Measurements from ENCODE around the gene ZGPAT.

ZGPAT gene

DNA sequence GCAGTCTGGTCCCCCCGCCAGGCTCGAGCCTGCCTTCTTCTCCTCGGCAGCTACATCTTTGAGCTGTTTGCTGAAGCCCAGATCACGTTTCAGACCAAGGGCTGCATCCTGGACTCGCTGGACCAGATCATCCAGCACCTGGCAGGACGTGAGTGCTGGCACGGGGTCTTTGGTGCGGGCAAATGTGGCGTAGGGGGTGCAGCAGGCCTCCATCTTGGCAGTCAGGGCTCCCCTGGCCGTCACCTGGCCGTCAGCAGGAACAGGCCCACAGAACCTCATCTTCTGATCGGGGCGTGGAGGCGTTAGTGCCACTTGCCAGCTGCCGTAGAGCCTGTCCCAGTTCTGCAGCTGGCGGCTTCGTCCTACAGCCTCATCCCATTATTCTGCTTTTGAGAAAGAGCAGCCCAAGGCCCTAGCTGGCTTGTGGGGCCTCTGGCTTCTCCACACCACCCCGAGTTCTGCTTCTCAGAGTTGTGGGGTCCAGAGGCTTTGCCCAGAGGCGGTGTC is 28.0 kb upstream of the ZGPAT start:
- no peak for DNase-seq (ENCODE audit: low spot score)

DNA sequence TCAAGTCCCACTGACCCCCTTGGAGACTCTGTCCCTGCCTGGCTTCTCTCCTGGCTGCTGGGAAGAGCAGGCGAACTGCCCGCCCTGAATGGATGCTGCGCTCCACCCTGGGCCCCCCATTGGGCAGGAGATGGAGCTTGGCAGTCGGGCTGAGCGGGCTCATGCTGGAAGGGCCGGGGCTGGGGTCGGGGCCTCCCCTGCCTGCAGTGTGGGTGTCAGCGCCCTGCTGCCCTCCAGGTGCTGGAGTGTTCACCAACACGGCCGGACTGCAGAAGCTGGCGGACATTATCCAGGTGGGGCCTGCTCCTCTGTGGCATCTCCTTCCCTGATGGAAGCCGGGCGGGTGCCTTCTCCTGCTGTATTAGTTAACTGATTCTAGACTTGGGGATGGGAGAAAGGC is 27.4 kb upstream of the ZGPAT start:
- no peak for DNase-seq (ENCODE audit: low spot score)

DNA sequence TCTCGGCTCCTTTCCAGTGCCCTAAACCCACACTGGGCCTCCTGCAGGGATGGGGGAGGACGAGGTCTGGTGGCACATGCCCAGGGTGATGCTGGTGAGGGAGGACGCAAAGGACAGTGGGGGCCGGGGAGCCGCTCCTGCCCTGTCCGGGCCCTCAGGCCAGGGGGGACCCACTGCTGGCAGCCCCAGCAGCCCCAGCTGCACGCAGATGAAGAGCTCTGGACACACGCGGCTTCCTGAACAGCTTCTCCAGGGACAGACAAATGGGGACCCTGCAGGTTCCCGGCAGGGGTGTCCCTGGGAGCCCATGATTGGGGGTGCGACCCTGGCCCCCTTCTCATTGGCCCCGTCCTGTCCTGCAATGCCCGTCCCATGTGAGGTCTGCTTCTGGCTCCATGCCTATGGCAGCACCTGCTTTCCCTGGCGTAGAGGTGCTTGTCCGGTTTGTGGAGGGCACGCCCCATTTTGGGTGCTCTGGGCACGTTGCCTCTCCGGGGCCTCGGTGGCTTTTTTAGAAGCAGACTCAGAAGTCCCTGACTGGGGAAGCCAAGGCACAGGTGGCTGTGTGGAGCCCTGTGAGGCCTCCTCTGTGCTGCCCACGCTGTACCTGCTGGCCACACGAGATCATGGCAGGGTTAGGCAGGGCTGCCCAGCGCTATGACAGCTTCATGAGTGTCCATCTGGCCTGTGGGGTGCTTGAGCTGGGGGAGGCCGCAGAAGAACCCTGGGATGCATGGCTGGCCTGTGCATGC is 26.8 kb upstream of the ZGPAT start:
- DNase-seq (ENCODE audit: low spot score), result no peak

DNA sequence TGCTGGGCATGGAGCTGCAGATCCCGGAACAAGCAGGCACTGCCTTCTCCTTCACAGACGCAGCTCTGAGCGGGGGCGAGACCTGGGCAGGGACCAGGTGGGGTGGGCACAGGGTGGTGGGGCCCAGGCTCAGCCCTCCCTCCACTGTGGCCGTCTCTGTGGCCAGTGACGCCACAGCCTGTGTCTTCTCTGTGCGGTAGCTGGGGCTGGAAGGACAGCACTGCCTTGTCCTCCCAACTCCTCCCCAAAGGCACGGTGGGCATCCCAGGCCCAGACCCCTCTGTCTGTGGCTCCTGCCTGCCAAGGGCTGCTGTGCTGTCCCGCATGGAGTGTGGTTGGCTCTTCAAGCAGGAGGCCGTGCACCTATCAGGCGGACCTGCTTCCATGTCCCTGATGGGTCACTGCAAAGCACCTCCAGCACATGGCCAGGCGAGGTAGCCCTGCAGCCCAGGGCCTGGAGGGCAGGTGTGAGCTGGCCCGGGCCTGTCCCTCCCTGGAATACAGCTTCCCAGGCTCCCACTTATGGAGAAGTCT is 26.2 kb upstream of the ZGPAT start:
- DNase-seq (ENCODE audit: low spot score), result no peak

DNA sequence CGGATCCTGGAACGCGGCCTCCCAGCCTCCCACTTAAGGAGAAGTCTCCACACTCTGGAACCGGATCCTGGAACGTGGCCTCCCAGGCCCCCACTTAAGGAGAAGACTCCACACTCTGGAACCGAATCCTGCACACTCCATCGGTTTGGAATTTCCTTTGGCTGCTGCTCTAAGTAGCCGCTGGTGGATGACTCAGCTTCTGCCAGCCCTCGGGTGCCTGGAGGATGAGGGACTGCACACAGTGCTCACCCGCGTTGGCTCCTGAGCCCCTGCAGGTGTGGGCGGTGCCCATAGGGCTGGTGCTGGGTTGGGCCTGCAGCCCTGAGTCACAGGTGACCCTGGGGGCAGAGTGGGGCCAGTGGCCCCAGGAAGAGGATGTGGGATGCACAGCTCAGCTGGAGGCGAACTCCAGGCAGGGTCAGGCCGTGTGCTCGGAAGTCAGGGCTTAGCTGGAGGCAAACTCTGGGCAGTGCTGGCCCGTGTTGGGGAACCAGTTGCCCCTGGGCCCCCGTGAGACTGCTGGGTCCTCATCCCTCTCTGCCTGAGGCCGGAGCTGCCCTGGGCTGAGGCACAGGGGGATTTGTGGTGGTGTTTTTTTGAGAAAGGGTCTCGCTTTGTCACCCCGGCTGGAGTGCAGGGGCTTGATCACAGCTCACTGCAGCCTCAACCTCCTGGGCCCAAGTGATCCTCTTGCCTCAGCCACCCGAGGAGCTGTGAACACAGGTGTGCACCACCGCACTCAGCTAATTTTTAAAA is 25.3 kb upstream of the ZGPAT start:
- DNase-seq (ENCODE audit: low spot score), result no peak

DNA sequence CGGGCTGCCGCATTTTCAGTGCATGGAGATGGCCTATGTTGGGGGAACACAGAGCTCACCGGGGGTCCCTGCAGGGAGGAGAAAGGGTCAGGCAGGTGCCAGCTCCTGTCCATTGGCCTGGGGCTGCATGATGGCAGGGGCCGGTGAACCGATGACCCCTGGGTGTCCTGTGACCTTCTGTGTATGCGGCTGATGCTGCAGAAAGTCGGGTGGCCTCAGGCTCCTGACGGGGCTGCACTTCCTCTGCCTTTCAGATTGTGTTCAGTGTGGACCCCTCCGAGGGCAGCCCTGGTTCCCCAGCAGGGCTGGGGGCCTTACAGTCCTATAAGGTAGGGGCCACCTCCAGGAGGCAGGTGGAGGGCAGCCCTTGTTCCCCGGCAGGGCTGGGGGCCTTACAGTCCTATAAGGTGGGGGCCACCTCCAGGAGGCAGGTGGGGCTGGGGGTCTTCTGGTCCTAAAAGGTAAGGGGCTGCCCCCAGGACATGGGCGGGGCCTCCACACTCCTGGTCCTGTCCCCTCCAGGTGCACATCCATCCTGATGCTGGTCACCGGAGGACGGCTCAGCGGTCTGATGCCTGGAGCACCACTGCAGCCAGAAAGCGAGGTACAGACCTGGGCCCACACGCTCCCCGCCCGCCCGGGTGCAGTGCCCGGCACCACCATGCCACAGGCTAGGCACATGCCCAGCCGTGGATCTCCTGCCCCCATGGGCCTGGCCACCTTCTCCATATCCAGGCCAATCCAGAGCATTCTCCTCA is 22.4 kb upstream of the ZGPAT start:
- DNase-seq (ENCODE audit: low spot score), result no peak

- DNase-seq (ENCODE audit: low spot score), result no peak
These were observed 21.7 kb upstream of the ZGPAT start for GRCh38 chr20:63686094-63686491.

DNA sequence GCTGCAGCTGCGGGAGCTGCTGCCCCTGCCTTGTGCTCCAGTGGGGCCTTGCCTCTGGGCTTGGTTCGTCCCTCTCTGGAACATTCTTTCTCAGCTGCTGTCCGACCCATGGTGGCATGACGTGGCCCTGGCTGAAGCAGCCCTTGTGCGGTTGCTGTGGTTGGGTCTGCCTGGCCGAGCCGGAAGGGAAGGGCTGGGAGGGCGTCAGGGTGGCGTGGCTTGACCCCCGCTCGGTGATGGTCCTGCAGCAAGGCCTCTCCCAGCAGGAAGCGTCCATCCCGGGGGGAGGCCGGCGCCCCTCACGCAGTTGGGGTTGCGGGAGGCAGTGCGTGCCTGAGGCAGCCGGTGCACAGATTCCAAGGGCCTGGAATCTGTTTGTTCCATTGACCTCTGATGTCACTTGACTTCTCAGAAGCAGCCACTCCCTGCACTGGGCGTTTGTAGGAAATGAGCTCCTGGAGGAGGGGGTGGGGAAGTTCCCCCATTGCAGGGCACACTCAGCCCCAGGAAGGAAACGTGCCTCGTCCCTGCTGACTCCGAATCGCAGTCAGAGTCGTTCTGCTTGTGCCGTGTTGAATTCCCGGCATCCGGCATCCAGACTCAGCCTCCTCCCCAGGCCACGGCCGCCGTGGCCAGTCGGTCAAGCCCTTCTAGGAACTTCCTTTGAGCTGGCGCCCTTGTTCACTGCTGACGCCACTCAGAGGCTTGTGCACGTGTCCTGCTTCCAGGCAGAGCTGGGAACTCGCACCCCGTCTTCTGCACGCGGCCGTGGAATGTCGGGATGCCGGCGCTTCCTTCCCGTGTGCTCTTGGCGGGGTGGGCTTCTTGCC is 21.1 kb upstream of the ZGPAT start:
- DNase-seq (ENCODE audit: low spot score), result no peak

- no peak for DNase-seq (ENCODE audit: low spot score)
These were observed 20.2 kb upstream of the ZGPAT start for GRCh38 chr20:63687419-63688178.

DNA sequence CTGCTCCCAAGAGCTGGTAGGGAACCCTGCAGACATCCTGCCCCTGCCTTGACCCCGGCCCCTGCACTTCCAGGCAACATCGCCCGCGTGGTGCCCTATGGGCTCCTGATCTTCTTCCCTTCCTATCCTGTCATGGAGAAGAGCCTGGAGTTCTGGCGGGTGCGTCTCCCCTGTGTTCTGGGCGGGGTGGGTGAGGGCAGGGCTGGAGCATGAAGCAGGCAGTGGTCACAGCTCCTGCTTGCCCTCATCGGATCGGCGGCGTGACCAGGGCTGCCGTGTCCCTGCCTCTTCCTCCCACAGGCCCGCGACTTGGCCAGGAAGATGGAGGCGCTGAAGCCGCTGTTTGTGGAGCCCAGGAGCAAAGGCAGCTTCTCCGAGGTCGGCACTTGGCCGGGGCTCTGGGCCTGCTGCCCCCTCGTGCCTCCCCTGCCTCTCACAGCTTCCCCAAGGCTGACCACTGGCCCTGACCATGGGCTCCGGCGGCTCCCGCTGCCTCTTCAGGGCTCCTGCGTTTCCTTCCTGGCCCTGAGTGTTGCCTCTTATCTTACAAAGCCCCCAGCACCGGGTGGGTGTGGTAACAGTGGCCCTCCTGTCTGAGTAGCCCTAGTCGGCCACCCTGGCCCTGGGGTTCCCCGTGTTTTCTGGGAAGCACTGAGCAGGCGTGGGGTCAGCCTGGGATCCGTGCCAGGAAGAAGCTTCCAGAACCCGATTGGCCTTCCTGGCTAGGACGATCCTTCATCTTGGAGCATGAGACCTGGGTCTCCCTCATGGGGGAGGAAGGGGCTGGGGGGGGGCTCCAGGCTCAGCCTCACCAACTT is 19.4 kb upstream of the ZGPAT start:
- DNase-seq (ENCODE audit: low spot score), result no peak

GRCh38 chr20:63689046-63690002 is 18.5 kb upstream of the ZGPAT start:
- no peak for DNase-seq (ENCODE audit: low spot score)

- no peak for DNase-seq (ENCODE audit: low spot score)
These were observed 17.6 kb upstream of the ZGPAT start for GRCh38 chr20:63690003-63690897.

GRCh38 chr20:63690898-63691710 is 16.7 kb upstream of the ZGPAT start:
- no peak for DNase-seq (ENCODE audit: low spot score)

- DNase-seq (ENCODE audit: low spot score), result no peak
These were observed 16.0 kb upstream of the ZGPAT start for GRCh38 chr20:63691711-63692435.

DNA sequence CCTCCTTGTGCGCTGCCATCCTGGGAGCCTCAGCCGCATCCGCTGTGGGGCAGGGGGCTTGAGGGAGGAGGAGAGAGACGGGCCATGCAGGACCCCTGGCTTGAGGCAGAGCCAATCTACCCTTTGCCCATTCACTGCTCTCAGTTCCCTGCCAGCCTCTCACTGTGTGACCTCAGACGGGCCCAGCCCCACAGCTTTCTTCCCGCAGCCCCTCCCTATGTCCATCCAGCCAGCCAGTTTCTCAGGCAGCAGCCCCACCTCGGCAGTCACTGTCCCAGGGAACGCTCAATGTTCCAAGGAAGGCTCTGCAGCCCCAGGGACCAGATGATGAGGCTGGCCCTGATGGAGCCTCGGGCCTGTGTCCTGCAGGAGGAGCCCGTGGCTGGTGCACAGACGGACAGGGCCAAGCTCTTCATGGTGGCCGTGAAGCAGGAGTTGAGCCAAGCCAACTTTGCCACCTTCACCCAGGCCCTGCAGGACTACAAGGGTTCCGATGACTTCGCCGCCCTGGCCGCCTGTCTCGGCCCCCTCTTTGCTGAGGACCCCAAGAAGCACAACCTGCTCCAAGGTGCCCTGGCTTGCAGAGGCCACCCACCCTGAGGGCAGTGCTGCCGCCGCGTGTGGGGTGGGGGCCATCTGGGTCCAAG is 15.3 kb upstream of the ZGPAT start:
- DNase-seq (ENCODE audit: low spot score), result no peak
